ENCODE results near the gene MLPH. TPM values are rescaled to one million over a fixed set of nuclear protein-coding genes. Genes with fewer than 3 reads are reported as not detected.

Gene MLPH
- polyA plus RNA-seq, 1 of the 3 experiments (the other 2 are of a cell fraction): 93.6 TPM

DNA sequence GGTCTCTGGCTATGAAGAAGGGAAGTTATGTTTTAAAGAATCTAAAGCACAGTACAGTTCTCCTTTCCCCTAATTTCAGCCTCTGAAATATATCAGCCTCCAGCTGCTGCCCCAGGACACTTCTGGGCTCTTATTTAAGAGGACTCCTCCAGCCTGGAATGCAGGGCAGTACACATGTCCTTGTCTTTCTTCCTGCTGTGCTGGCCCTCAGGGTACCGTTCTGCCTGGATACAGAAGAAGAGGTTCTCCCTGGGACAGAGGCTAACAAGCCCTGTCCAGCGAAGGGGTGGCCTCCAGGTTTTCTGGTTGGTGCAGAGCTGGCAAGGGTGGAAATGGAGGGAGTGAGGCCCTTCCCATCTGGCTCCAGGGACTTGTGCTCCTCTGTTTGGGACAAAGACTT lies 22.1 kb downstream of the MLPH start:
- CTCF ChIA-PET: interaction anchor here (0.6 to 10.4 kb wide), 4 partner anchors 64 to 236 kb away, joined by 3 to 311 read pairs (median 10); no protein-coding TSS in a partner anchor
- H3K79me2 ChIP-seq (ENCODE audit: insufficient read depth): peaks cover 79% of the 10 kb centered on the region
- POLR2A ChIA-PET: no interaction called here
- TF ChIP-seq GABPA (IDR thresholded peaks at IDR 0.05; ENCODE audit: low read depth): no peak
- no peak for DNase-seq
- H4K20me1 ChIP-seq (ENCODE audit: insufficient read depth): no peaks in the 10 kb centered on the region
- H3K4me3 ChIP-seq (ENCODE audit: low read depth in 2 of 2, low read length in 1 of 2): no peak overlapping the region
- peaks cover 2 to 12% of the 10 kb centered on the region in 2 experiments; a peak in 2 of 4 replicates for H3K4me1 ChIP-seq (ENCODE audit: control insufficient read depth in 1 of 2, insufficient read depth in 2 of 2, low read depth in 1 of 2, low read length in 1 of 2)
- no peaks in the 10 kb centered on the region for H3K27me3 ChIP-seq (ENCODE audit: insufficient read depth)
- H3K9me3 ChIP-seq: no peaks in the 10 kb centered on the region
- H3K9me2 ChIP-seq: no peaks in the 10 kb centered on the region
- WGBS (ENCODE audit: low lambda C conversion rate): 94% methylated on average over 2 of the region's 2 CpGs
- H2AFZ ChIP-seq (ENCODE audit: low read depth): no peak overlapping the region
- no peak overlapping the region for H3K9ac ChIP-seq
- no peak overlapping the region for H3K4me2 ChIP-seq
- H3F3A ChIP-seq (replicated peaks; ENCODE audit: insufficient read depth): peaks cover 34% of the 10 kb centered on the region
- H3K36me3 ChIP-seq (replicated peaks in 1 of 2; ENCODE audit: control insufficient read depth in 1 of 2, insufficient read depth in 2 of 2, low read length in 1 of 2): peaks cover 0 to 74% of the 10 kb centered on the region in 2 experiments
- peak overlapping the region in 1 of 2 experiments; percentile 100; a peak in 2 of 4 replicates for H3K27ac ChIP-seq (ENCODE audit: low read depth in 2 of 2, low read length in 1 of 2)

DNA sequence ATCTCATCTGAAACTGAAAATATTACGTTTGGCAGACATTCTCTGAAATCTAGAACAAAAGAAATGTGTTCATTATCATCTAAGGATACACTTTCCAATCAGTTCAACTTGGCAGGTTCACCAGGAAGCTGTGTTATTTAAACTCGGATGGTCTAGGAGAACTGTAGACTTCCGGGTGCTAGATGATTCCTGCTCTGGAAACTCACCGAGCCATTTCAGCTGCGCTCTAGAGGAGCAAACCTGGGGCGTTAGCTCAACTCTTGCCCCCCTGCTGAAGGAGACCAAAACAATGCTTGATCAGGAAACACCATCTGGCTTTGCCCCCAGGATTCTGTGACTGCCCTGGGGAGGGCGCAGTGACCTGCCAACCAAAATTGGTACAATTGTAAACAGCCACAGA lies 22.9 kb downstream of the MLPH start:
- no peaks in the 10 kb centered on the region for H3K27me3 ChIP-seq (ENCODE audit: insufficient read depth)
- H3K4me2 ChIP-seq: no peak overlapping the region
- no peak overlapping the region for H3K9ac ChIP-seq
- no peaks in the 10 kb centered on the region for H3K9me3 ChIP-seq
- 67% methylated on average over 4 of the region's 7 CpGs for WGBS (ENCODE audit: low lambda C conversion rate)
- H3K27ac ChIP-seq (ENCODE audit: low read depth in 2 of 2, low read length in 1 of 2): peak overlapping the region in 1 of 2 experiments; percentile 100; a peak in 2 of 4 replicates
- no peak for DNase-seq
- no peak overlapping the region for H3K4me3 ChIP-seq (ENCODE audit: low read depth in 2 of 2, low read length in 1 of 2)
- H3F3A ChIP-seq (replicated peaks; ENCODE audit: insufficient read depth): peaks cover 34% of the 10 kb centered on the region
- no peaks in the 10 kb centered on the region for H4K20me1 ChIP-seq (ENCODE audit: insufficient read depth)
- H3K4me1 ChIP-seq (ENCODE audit: control insufficient read depth in 1 of 2, insufficient read depth in 2 of 2, low read depth in 1 of 2, low read length in 1 of 2): peaks cover 2 to 12% of the 10 kb centered on the region in 2 experiments; a peak in 2 of 4 replicates
- no peak overlapping the region for H2AFZ ChIP-seq (ENCODE audit: low read depth)
- CTCF ChIA-PET: interaction anchor here (1.1 to 10.4 kb wide), 4 partner anchors 34 to 235 kb away, joined by 3 to 311 read pairs (median 11); no protein-coding TSS in a partner anchor
- POLR2A ChIA-PET: no interaction called here
- no peaks in the 10 kb centered on the region for H3K9me2 ChIP-seq
- no peak for TF ChIP-seq NFIC (IDR thresholded peaks at IDR 0.05; ENCODE audit: borderline replicate concordance)
- H3K36me3 ChIP-seq (replicated peaks in 1 of 2; ENCODE audit: control insufficient read depth in 1 of 2, insufficient read depth in 2 of 2, low read length in 1 of 2): peaks cover 0 to 75% of the 10 kb centered on the region in 2 experiments
- peaks cover 79% of the 10 kb centered on the region for H3K79me2 ChIP-seq (ENCODE audit: insufficient read depth)

DNA sequence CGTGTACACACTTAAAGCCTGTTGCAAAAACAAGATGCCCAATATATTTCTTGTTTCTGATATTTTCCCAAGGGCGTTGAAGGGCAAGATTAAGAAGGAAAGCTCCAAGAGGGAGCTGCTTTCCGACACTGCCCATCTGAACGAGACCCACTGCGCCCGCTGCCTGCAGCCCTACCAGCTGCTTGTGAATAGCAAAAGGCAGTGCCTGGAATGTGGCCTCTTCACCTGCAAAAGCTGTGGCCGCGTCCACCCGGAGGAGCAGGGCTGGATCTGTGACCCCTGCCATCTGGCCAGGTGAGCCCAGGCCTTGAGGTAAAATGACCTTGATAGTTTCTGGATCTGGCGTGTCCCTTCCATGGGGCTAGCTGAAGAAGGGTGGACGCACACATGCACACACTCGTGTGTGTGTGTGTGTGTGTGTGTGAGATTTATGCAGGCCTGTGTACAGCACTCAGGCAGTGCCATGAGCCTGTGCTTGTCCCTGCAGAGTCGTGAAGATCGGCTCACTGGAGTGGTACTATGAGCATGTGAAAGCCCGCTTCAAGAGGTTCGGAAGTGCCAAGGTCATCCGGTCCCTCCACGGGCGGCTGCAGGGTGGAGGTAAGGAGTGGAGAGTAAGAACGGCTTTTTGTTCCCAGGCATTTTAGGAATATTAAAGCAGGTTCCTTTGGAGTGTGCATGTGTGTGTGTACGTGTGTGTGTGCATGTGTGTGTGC lies 23.6 kb downstream of the MLPH start:
- H3K4me1 ChIP-seq (ENCODE audit: control insufficient read depth in 1 of 2, insufficient read depth in 2 of 2, low read depth in 1 of 2, low read length in 1 of 2): peaks cover 2 to 12% of the 10 kb centered on the region in 2 experiments; a peak in 2 of 4 replicates
- DNase-seq: no peak
- H3K79me2 ChIP-seq (ENCODE audit: insufficient read depth): peaks cover 79% of the 10 kb centered on the region
- CTCF ChIA-PET: interaction anchor here (1.1 to 10.4 kb wide), 7 partner anchors 11 to 356 kb away, joined by 3 to 311 read pairs (median 23); no protein-coding TSS in a partner anchor
- H3K9me3 ChIP-seq: no peaks in the 10 kb centered on the region
- H3K27ac ChIP-seq (ENCODE audit: low read depth in 2 of 2, low read length in 1 of 2): peak overlapping the region in 1 of 2 experiments; percentile 100; a peak in 2 of 4 replicates
- H3F3A ChIP-seq (replicated peaks; ENCODE audit: insufficient read depth): peaks cover 34% of the 10 kb centered on the region
- H2AFZ ChIP-seq (ENCODE audit: low read depth): no peak overlapping the region
- TF ChIP-seq MXI1 (IDR thresholded peaks at IDR 0.05; ENCODE audit: low read depth, low read length): no peak
- TF ChIP-seq RXRA (IDR thresholded peaks at IDR 0.05; ENCODE audit: borderline replicate concordance, low read depth): no peak
- TF ChIP-seq, protein P1, sequence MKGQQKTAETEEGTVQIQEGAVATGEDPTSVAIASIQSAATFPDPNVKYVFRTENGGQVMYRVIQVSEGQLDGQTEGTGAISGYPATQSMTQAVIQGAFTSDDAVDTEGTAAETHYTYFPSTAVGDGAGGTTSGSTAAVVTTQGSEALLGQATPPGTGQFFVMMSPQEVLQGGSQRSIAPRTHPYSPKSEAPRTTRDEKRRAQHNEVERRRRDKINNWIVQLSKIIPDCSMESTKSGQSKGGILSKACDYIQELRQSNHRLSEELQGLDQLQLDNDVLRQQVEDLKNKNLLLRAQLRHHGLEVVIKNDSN (IDR thresholded peaks at IDR 0.05; ENCODE audit: borderline replicate concordance, low read depth): no peak
- TF ChIP-seq, protein P2, sequence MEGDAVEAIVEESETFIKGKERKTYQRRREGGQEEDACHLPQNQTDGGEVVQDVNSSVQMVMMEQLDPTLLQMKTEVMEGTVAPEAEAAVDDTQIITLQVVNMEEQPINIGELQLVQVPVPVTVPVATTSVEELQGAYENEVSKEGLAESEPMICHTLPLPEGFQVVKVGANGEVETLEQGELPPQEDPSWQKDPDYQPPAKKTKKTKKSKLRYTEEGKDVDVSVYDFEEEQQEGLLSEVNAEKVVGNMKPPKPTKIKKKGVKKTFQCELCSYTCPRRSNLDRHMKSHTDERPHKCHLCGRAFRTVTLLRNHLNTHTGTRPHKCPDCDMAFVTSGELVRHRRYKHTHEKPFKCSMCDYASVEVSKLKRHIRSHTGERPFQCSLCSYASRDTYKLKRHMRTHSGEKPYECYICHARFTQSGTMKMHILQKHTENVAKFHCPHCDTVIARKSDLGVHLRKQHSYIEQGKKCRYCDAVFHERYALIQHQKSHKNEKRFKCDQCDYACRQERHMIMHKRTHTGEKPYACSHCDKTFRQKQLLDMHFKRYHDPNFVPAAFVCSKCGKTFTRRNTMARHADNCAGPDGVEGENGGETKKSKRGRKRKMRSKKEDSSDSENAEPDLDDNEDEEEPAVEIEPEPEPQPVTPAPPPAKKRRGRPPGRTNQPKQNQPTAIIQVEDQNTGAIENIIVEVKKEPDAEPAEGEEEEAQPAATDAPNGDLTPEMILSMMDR (IDR thresholded peaks at IDR 0.05): no peak
- no peak for TF ChIP-seq TEAD4 (IDR thresholded peaks at IDR 0.05; ENCODE audit: borderline replicate concordance, insufficient read depth)
- no peak for TF ChIP-seq CHD2 (IDR thresholded peaks at IDR 0.05; ENCODE audit: low read length, partially characterized antibody)
- TF ChIP-seq FOXJ3 (CRISPR knock-in tag; IDR thresholded peaks at IDR 0.05): no peak
- TF ChIP-seq NRF1 (IDR thresholded peaks at IDR 0.05; ENCODE audit: low read depth, low read length): no peak
- 96% methylated on average over 21 of the region's 21 CpGs for WGBS (ENCODE audit: low lambda C conversion rate)
- no peaks in the 10 kb centered on the region for H3K27me3 ChIP-seq (ENCODE audit: insufficient read depth)
- no peak overlapping the region for H3K9ac ChIP-seq
- no peaks in the 10 kb centered on the region for H4K20me1 ChIP-seq (ENCODE audit: insufficient read depth)
- POLR2A ChIA-PET: no interaction called here
- no peak overlapping the region for H3K4me2 ChIP-seq
- H3K4me3 ChIP-seq (ENCODE audit: low read depth in 2 of 2, low read length in 1 of 2): no peak overlapping the region
- no peaks in the 10 kb centered on the region for H3K9me2 ChIP-seq
- peaks cover 0 to 82% of the 10 kb centered on the region in 2 experiments for H3K36me3 ChIP-seq (replicated peaks in 1 of 2; ENCODE audit: control insufficient read depth in 1 of 2, insufficient read depth in 2 of 2, low read length in 1 of 2)
